CD4-positive, alpha-beta memory T cell (primary cell): ENCODE measurements around the gene SCN3B. TPM values are rescaled to one million over a fixed set of nuclear protein-coding genes. Genes with fewer than 3 reads are reported as not detected.

ENCODE experiments used
- CTCF ChIA-PET: fragments of 350-600 bp; sonication (Branson Sonifier 250); formaldehyde crosslinking; loops from one replicate; lab custom pipeline; 2021; ENCODE audit warnings: inconsistent platforms; ENCODE audit not compliant: partially characterized antibody; lab: Charles Lee
- POLR2A ChIA-PET: fragments of 350-600 bp; sonication (Branson Sonifier 250); formaldehyde crosslinking; loops from one replicate; lab custom pipeline; 2021; ENCODE audit not compliant: partially characterized antibody; lab: Charles Lee
- DNase-seq, 5 donors: peaks; one replicate each; pipeline versions ENCODE4 v3.0.0 to v3.0.0-alpha.2; 2020 to 2022; ENCODE audit warnings: mixed read lengths in 1 of 5
- H3K27ac ChIP-seq: one replicate; pipeline ENCODE4 v1.7.0; 2013; ENCODE audit warnings: low read depth, low read length
- H3K27me3 ChIP-seq: 2 replicates; pipeline ENCODE4 v1.7.0; 2013; ENCODE audit warnings: mild to moderate bottlenecking, low read length, moderate library complexity; ENCODE audit not compliant: insufficient read depth
- H3K36me3 ChIP-seq: 2 replicates; pipeline ENCODE4 v1.7.0; 2013; ENCODE audit warnings: mild to moderate bottlenecking, low read length, moderate library complexity; ENCODE audit not compliant: insufficient read depth
- H3K4me1 ChIP-seq: 2 replicates; pipeline ENCODE4 v1.7.0; 2013; ENCODE audit warnings: mild to moderate bottlenecking, low read length, moderate library complexity; ENCODE audit not compliant: insufficient read depth
- H3K4me3 ChIP-seq, 2 donors: one replicate each; pipeline ENCODE4 v1.7.0; 2013; ENCODE audit warnings: low read length in 2 of 2, mild to moderate bottlenecking in 1 of 2
- H3K9me3 ChIP-seq, 2 donors: one replicate each; pipeline ENCODE4 v1.7.0; 2013; ENCODE audit warnings: low read length in 2 of 2, control low read depth in 1 of 2; ENCODE audit not compliant: control insufficient read depth in 1 of 2
- H3K27ac Mint-ChIP-seq, 7 donors: one replicate each; pipeline ENCODE4 v1.8.0; 2020 to 2021; ENCODE audit warnings: mixed read lengths in 7 of 7, mild to moderate bottlenecking in 6 of 7, inconsistent platforms in 3 of 7, moderate library complexity in 3 of 7
- H3K27me3 Mint-ChIP-seq, 2 donors: one replicate each; pipeline ENCODE4 v1.8.0; 2020 to 2021; ENCODE audit warnings: mixed read lengths in 2 of 2
- H3K36me3 Mint-ChIP-seq, 2 donors: one replicate each; pipeline ENCODE4 v1.8.0; 2020 to 2021; ENCODE audit warnings: mixed read lengths in 2 of 2, inconsistent platforms in 1 of 2, mild to moderate bottlenecking in 1 of 2
- H3K4me1 Mint-ChIP-seq, 4 donors: one replicate each; pipeline ENCODE4 v1.8.0; 2020 to 2021; ENCODE audit warnings: mixed read lengths in 4 of 4, mild to moderate bottlenecking in 1 of 4
- H3K4me3 Mint-ChIP-seq, 8 donors: one replicate each; pipeline ENCODE4 v1.8.0; 2020 to 2021; ENCODE audit warnings: mixed read lengths in 8 of 8, mild to moderate bottlenecking in 7 of 8, moderate library complexity in 6 of 8, inconsistent platforms in 3 of 8
- H3K9me3 Mint-ChIP-seq, 8 donors: one replicate each; pipeline ENCODE4 v1.8.0; 2020 to 2021; ENCODE audit warnings: mixed read lengths in 8 of 8, mild to moderate bottlenecking in 5 of 8, inconsistent platforms in 3 of 8, moderate library complexity in 1 of 8
- intact Hi-C: fragments of 100-400 bp; cut with micrococcal nuclease; formaldehyde crosslinking; loops from one replicate; pipeline ENCODE4 v1.15.1; 2023
- polyA plus RNA-seq, 2 donors: library from polyadenylated mRNA; unstranded; fragments of 300-500 nt; fragmentation: Illumina TruSeq; gene quantifications; one replicate each; pipeline ENCODE4 v1.2.3, GENCODE V29; 2021
- total RNA-seq, 2 experiments: library from RNA; stranded (reverse); gene quantifications; one replicate each; pipeline ENCODE4 v1.2.3, GENCODE V29; 2021

Gene SCN3B
- total and polyA plus RNA-seq, 4 experiments from 2014 or later: 0.05 TPM; not detected in 3

DNA sequence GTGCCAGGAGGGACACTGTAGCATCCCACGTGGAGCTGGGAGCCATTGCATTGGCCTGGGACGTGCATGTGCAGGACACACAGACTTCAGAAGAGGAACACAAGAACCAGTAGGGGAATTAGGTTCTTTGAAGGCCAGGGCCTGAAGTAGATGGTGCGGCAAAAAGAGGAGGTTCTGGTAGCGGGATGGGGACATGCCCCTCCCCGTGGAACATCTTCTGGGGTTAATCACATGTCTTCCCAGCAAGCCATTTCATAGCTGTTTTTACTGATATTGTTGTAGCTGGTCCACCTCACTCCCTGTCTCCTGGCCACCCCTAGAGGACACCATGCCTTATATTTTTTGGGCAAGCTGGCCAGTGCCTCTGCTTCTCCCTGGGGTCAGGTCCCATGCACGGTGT lies 74.3 kb downstream of the SCN3B start:
- Mint-ChIP-seq H3K9me3 (peaks cover 0 to 3% (median 0%) of the 10 kb centered on the region in 8 donors), H3K27me3 (no peaks in the 10 kb centered on the region), H3K4me1 (peaks cover 13 to 29% (median 23%) of the 10 kb centered on the region in 4 donors), H3K36me3 (no peaks in the 10 kb centered on the region), H3K27ac (peak overlapping the region in 1 of 7 donors; percentile 59), H3K4me3 (peak overlapping the region in 1 of 8 donors; percentile 26)
- Histone ChIP-seq H3K4me3 (no peak overlapping the region), H3K36me3 (no peaks in the 10 kb centered on the region), H3K4me1 (peaks cover 18% of the 10 kb centered on the region), H3K27ac (no peak overlapping the region), H3K9me3 (no peaks in the 10 kb centered on the region), H3K27me3 (no peaks in the 10 kb centered on the region)
- DNase-seq: no peak
- POLR2A ChIA-PET: no interaction called here
- CTCF ChIA-PET: interaction anchor here (0.8 to 5.3 kb wide), 24 partner anchors 10 to 173 kb away, joined by 3 to 48 read pairs (median 4); no protein-coding TSS in a partner anchor
- intact Hi-C loops: loop anchor here (1.0 kb wide), 1 partner anchor 127 kb away; no protein-coding TSS in a partner anchor

DNA sequence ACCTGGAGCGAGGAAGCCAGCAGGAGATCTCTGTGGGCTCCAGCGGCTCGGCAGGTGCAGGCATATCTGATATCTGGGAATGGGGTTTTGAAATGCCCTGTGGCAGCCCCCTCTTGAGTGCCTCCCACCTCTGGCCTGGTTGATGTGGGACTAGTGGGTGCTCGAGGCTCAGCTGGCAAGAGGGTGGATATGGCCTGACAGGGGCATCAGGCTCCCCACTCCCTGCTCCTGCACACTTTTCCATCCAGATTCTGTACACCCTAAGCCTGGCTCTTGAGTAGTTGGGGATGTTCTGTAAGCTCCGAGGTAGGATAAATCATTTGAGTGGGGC lies 75.0 kb downstream of the SCN3B start:
- DNase-seq: no peak
- Mint-ChIP-seq H3K9me3 (peaks cover 0 to 3% (median 0%) of the 10 kb centered on the region in 8 donors), H3K27ac (no peak overlapping the region), H3K4me1 (peaks cover 16 to 29% (median 25%) of the 10 kb centered on the region in 4 donors), H3K36me3 (no peaks in the 10 kb centered on the region), H3K27me3 (no peaks in the 10 kb centered on the region), H3K4me3 (no peak overlapping the region)
- Histone ChIP-seq H3K27me3 (no peaks in the 10 kb centered on the region), H3K4me3 (no peak overlapping the region), H3K36me3 (no peaks in the 10 kb centered on the region), H3K9me3 (no peaks in the 10 kb centered on the region), H3K27ac (no peak overlapping the region), H3K4me1 (peaks cover 18% of the 10 kb centered on the region)
- intact Hi-C loops: no loop called here
- POLR2A ChIA-PET: no interaction called here
- CTCF ChIA-PET: interaction anchor here (1.1 to 5.3 kb wide), 8 partner anchors 10 to 128 kb away, joined by 3 to 48 read pairs (median 8); no protein-coding TSS in a partner anchor

Other genes with a start within 250 kb of the SCN3B start
- gene GRAMD1B, start 224.4 kb downstream of the SCN3B start, total RNA-seq: 10 to 100 TPM; 19.5 to 26.0 TPM
- gene GRAMD1B, start 224.4 kb downstream of the SCN3B start, polyA plus RNA-seq: 1 to 10 TPM; 4.2 to 5.3 TPM
- gene ZNF202, start 87.0 kb upstream of the SCN3B start, total RNA-seq: 10 to 100 TPM; 17.4 to 21.6 TPM
- gene ZNF202, start 87.0 kb upstream of the SCN3B start, polyA plus RNA-seq: 1 to 10 TPM; 1.9 to 8.5 TPM
- not detected for gene OR6X1, start 99.9 kb upstream of the SCN3B start, total RNA-seq
- gene OR6X1, start 99.9 kb upstream of the SCN3B start, polyA plus RNA-seq: not detected
- gene OR6M1, start 151.7 kb upstream of the SCN3B start, total RNA-seq: not detected
- not detected for gene OR6M1, start 151.7 kb upstream of the SCN3B start, polyA plus RNA-seq
- gene TMEM225, start 231.0 kb upstream of the SCN3B start, total RNA-seq: not detected
- gene TMEM225, start 231.0 kb upstream of the SCN3B start, polyA plus RNA-seq: not detected
- not detected for gene OR8D4, start 247.5 kb upstream of the SCN3B start, total RNA-seq
- not detected for gene OR8D4, start 247.5 kb upstream of the SCN3B start, polyA plus RNA-seq